ENCODE data around the gene FRMD4A.

GRCh38 chr10:13812804-13813203 is 517.9 kb downstream of the FRMD4A start:
- no peak for TF ChIP-seq POLR2A (IDR thresholded peaks at IDR 0.05)
- no peak for TF ChIP-seq EP300 (IDR thresholded peaks at IDR 0.05)
- no peak for TF ChIP-seq CTCF (IDR thresholded peaks at IDR 0.05)
- TF ChIP-seq POLR2AphosphoS5 (IDR thresholded peaks at IDR 0.05), result no peak

Data from upper lobe of left lung (tissue), 4 donors.